ENCODE data around the gene CISTR.

- TF ChIP-seq, protein P1, sequence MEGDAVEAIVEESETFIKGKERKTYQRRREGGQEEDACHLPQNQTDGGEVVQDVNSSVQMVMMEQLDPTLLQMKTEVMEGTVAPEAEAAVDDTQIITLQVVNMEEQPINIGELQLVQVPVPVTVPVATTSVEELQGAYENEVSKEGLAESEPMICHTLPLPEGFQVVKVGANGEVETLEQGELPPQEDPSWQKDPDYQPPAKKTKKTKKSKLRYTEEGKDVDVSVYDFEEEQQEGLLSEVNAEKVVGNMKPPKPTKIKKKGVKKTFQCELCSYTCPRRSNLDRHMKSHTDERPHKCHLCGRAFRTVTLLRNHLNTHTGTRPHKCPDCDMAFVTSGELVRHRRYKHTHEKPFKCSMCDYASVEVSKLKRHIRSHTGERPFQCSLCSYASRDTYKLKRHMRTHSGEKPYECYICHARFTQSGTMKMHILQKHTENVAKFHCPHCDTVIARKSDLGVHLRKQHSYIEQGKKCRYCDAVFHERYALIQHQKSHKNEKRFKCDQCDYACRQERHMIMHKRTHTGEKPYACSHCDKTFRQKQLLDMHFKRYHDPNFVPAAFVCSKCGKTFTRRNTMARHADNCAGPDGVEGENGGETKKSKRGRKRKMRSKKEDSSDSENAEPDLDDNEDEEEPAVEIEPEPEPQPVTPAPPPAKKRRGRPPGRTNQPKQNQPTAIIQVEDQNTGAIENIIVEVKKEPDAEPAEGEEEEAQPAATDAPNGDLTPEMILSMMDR (IDR thresholded peaks at IDR 0.05; ENCODE audit: low read depth, low read length) = no peak
- TF ChIP-seq POLR2A (IDR thresholded peaks at IDR 0.05; ENCODE audit: extremely low read depth, insufficient read length) (no peak), MAX (IDR thresholded peaks at IDR 0.05; ENCODE audit: low read depth, low read length) (no peak), MYC (IDR thresholded peaks at IDR 0.05; ENCODE audit: low read depth, low read length) (no peak)
Measured at GRCh38 chr12:53712059-53712643, 39.6 kb downstream of the CISTR start.

All from NB4 (cell line).